Activated CD8-positive, alpha-beta memory T cell treated with anti-CD3 and anti-CD28 coated beads for 24 hours (primary cell): ENCODE measurements around the gene ALPI.
"Not testable (repeated sequence)": the region's sequence is repeated elsewhere in the genome, so short reads cannot be mapped to it uniquely, and the experiment has no call there.

Experiments
- DNase-seq: peaks from one replicate; pipeline ENCODE4 v3.0.0-alpha.2; 2020

Gene ALPI

DNA sequence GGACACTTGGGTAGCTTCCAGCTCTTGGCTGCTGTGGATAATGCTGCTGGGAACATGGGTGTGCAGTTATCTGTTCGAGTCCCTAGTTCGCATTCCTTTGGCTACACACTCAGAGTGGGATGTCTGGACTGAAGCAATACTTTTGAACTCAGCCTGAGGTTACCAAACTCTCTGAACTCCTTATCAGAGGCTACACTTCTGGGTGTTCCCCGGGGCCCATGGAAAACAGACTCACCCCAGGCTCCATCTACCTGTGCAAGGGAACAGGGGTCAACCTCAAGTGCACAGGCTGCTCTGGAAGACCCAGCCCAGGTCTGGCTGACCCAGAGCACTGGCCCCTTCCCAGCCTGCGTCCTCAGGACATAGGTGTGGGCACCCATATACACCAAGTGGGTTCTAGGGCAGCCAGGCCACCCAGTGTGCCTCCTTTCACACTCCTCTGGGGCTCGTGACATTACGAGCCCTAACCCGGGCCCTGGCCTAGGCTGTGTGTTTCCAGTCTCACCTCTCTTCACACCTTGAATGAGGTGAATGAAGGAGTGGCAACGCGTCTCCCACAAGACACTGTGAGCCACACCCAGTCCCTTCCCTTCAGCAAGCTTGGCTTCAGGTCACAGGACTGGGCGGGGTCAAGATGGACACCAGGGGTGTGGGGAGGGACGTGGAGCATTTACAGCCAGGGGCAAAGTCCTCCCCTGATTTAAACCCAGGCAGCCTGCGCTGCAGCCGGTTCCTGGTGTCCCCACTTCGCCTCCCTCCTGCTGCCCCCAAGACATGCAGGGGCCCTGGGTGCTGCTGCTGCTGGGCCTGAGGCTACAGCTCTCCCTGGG, at the start of gene ALPI:
Gene ALPI (plus strand): TSS at position 728 of the 830 bp plus-strand sequence. CDS start 47 bp downstream, at position 775.
- no peak for DNase-seq

DNA sequence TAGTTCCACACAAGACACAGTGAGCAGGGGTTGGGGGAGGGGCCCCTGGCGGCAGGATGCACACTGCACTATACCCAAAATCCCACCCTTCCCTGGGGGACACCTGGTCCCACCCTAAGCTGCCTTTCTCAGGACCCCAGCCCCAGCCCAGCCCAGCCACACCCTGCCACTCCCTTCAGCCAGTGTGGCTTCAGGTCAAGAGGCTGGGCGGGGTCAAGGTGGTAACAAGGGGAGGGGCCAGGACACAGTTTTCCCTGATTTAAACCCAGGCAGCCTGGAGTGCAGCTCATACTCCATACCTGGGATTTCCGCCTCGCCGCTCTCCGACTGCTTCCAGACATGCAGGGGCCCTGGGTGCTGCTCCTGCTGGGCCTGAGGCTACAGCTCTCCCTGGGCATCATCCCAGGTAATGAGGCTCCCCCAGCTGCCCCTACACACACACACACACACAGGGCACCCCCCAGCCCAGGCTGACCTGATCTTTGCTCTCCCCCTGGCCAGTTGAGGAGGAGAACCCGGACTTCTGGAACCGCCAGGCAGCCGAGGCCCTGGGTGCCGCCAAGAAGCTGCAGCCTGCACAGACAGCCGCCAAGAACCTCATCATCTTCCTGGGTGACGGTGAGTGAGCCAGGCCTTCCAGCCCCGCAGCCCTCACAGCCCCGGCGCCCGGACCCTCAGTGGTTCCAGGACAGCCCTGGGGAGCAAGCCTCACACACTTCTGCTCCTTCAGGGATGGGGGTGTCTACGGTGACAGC, 49.2 kb upstream of the ALPI start, which contains the start of gene ALPG:
Gene ALPG (plus strand): TSS at position 289 of the 755 bp plus-strand sequence. CDS start 51 bp downstream, at position 340.
- peak; percentile 35 for DNase-seq

DNA sequence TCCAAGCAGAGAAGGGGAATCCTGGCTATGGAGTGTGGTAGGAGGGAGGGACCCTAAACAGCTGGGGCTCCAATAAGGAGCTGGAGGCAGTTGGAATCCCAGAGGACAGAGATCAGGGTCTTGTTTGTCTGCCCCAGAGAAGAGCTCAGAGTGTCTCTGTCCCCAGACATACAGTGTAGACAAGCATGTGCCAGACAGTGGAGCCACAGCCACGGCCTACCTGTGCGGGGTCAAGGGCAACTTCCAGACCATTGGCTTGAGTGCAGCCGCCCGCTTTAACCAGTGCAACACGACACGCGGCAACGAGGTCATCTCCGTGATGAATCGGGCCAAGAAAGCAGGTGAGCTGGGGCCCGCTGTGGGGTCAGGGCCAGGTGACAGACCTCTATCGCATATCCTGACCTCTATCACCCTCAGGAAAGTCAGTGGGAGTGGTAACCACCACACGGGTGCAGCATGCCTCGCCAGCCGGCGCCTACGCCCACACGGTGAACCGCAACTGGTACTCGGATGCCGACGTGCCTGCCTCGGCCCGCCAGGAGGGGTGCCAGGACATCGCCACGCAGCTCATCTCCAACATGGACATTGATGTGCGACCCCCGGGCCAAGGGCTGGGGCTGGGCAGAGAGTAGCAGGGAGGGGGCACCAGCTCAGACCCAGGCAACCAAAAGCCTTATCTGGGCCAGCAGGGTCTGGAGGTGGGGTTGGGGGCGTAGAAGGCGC, 48.4 kb upstream of the ALPI start:
- peak; percentile 21 for DNase-seq

DNA sequence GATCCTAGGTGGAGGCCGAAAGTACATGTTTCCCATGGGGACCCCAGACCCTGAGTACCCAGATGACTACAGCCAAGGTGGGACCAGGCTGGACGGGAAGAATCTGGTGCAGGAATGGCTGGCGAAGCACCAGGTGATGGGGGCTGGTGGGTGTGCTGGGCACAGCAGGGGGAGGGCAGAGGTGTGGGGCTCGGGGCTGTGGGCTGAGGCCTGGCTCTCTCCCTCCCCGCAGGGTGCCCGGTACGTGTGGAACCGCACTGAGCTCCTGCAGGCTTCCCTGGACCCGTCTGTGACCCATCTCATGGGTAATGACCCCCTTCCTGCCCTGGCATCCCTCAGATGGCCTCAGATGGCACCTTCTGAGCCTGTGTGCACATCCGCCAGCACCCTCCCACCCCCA, 47.7 kb upstream of the ALPI start:
- peak; percentile 38 for DNase-seq

DNA sequence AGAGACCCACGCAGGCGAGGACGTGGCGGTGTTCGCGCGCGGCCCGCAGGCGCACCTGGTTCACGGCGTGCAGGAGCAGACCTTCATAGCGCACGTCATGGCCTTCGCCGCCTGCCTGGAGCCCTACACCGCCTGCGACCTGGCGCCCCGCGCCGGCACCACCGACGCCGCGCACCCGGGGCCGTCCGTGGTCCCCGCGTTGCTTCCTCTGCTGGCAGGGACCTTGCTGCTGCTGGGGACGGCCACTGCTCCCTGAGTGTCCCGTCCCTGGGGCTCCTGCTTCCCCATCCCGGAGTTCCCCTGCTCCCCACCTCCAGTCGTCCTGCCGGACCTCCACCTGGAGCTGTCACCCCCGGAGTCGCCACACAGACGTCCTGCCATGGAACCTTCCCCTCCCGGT, 46.3 kb upstream of the ALPI start:
- not testable (repeated sequence) for DNase-seq

DNA sequence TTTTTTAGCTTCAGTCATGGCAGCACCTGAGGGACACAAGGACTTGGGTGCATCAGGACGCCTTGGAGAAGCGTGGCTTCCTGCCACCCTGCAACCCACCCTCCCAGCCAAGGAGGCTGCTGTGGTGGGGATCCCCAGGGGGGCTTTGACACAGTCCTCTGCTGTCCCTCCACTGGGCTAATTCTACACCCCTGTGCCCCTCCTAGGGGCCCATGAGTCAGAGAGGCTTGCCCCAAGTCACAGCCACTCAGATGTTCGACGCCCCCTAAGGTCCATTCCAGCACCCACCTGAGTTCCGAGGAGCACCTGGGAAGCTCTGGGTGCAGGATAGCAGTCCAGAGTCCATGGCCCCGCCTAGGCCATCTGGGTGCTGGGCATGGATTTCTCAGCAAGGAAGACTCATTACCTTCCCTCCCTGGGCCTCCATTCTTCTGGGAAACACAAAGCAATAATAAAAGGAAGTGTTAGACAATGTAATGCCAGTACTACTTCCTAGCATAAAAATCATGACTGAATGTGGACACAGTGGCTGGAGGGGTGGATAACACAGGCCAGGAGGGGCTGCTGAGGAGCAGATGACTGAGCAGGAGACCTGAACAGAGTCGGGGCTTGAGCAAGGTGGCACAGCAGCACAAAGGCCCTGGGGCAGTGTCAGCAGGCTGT, 45.6 kb upstream of the ALPI start:
- DNase-seq, result no peak

DNA sequence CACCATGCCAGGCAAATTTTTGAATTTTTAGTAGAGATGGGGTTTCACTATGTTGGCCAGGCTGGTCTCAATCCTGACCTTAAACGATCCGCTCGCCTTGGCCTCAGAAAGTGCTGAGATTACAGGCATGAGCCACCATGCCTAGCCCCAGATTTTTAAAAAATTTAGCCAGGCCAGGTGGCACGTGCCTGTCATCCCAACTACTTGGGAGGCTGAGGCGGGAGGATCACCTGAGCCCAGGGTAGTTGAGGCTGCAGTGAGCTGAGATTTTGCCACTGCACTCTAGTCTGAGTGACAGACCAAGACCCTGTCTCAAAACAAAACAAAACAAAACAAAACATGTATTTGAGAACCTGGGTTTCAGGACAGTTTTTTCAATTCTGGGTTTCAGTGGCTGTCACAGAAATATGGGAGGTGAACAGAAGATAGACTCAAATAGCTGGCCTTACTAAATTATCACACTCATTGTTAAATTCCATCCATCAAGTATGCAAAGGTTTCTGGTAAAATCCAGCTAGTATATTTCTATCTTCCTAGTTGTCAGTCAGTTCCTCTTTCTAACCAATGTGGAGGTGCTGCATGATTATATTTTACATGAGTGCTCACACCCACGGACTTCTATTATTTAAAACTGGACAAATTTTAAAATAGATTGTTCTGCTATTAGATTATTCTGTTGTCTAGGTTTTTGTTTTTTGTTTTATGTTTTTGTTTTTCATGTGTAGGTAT, 43.9 kb upstream of the ALPI start:
- no peak for DNase-seq

DNA sequence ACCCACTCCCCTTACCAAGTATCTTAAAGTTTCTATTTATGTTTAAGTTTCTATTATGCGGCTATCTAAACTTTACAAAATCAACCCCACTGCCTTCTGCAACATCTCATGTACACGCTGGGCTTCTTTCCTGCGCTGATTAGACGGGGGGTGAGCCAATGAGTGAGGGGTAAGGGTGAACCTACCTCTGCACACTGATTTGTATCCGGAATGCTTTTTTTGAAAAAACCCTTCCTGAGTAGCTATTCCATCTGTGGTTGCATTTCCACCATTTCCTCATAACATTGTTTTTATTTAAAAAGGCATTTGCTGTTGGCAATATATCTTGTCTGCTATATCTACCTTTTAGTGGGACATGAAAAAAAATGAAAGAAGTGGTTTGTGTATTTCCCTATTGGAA, 43.0 kb upstream of the ALPI start:
- DNase-seq, result no peak

DNA sequence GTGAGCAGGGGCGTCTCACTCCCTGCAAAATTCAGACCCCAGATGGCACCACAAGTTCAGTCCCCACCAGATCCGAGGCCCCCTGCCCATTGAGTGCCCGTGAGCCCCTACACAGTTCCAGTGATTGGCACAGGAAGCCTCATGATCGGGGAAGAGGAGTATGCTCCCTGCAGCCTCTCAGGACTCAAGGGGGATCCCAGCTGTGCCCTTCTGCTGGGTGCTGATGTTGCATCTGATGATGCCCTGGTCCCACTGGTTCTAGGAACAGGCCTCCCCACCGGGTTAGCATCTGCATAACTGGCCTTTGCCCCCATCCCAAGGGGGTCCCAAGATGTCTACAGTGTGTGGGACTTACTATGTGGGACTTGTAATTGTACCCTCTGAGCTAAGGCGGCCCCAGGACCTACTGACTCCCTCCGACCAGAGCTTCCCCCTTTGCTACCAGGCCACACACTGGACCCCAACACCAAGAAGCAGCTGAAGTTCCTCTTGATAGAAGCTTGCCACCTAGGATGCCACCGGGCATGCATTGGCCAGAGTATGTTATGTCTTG, 40.7 kb upstream of the ALPI start:
- no peak for DNase-seq

DNA sequence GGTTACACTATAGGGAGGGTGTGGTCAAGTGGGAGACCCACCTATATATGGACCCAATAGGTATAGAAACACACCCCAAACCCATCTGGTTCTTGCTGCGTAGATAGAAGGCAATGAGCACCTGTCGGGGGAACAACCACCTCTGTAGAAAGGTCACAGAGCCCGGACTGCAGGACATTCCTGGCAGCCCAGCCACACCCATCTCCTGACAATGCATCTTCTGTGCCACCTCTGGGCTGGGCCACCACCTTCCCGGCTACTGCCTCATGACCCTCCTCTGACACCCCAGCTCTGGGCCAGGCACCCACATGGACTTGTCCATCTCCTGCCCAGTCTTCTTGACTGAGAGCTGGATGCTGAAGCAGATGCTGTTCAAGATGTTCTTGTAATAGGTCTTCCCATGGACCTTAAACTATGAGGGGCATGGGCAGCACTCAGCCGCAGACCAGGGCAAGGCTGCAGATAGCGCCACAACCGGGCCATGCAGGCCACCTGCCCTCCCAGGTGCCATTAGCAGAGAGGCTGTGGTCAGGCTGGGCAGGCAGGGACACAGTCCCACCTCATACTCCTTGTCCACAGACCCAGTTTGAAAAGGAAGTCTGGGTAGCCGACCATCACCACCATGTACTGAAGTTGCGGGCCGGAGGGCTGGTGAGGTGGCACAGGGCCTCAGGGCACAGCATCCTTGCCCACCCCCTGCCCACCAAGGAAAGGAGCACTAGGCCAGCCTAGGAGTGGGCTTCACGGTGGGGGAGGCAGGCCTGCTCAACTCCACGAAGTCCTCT, 40.0 kb upstream of the ALPI start:
- no peak for DNase-seq

DNA sequence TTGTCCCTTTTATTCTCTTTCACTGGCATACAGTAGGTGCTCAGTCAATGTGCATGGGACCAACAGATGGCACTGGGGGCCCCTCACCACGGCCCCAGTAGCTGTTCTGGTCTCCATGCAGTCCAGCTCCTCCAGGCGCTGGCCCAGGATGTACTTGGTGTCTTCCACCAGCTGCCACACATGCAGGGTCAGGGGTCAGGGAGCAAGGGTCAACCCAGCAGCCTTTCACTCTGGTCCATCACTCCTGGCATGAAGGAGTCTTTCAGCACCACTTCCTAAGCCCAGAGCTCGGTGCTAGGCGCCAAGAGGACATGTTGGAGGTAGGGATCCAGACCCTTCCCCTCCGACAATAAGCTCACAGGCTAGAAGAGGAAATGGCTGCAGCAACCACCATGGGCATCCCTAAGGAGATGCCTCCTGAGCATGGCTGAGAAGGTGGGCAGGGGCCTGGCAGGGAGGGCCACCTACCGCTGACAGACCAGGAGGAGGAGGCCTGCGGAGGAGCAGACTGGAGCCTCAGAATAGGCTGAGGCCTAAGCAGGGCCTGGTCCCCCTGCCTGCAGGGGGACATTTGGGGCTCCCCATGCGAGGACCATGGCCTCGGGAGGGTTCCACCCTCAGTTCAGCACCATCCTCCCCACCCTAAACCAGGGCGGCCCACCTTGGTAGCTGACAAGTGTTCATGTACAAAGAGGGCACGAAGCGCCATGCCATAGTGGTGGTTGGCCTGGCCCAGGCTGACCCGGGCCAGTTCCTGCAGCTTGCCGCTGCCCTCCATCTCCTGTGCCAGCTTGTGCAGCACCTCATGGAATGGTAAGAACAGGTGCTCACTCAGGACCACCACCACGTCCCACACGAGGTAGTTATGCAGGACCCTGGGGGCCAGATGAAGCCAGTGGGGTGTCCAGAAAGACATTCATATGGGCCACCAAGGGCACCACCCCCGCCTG, 39.2 kb upstream of the ALPI start:
- DNase-seq, result no peak

DNA sequence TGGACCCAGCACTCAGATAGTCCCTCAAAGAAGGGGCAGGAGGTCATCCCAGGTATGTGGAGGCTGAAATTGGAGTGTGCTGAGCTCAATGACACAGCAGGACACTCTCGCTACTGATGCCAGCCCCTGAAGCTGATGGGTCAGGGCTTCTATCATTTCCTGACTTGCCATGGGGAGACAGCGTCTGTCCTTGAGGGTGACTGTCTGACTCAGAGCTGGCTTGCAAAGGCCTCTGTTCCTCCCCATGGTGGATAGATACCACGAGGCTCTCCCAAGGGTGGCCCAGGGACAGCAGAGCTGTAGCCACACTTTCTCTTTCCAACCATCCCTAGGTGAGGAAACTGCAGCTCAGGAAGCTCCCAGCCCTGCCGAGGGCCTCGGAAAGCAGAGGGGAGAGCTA, 38.5 kb upstream of the ALPI start:
- DNase-seq, result no peak

DNA sequence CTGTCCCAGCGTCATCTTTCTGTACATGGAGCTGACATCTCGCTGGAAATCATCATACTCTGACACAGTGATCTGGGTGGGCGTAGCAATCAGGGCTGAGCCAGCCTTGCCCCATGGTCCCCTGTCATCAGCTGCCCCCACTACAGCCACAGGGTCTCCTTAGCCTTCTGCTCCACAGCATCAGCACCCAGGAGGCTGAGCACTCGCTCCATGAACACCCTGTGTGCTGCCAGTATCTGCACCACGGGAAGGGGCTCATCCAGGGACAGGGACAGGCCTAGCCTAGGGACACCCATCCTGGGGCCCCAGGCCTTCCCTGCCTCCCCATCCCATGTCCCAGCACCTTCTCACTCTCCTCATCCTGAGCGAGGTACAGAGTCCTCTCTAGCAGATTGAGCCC, 37.9 kb upstream of the ALPI start:
- DNase-seq, result no peak

DNA sequence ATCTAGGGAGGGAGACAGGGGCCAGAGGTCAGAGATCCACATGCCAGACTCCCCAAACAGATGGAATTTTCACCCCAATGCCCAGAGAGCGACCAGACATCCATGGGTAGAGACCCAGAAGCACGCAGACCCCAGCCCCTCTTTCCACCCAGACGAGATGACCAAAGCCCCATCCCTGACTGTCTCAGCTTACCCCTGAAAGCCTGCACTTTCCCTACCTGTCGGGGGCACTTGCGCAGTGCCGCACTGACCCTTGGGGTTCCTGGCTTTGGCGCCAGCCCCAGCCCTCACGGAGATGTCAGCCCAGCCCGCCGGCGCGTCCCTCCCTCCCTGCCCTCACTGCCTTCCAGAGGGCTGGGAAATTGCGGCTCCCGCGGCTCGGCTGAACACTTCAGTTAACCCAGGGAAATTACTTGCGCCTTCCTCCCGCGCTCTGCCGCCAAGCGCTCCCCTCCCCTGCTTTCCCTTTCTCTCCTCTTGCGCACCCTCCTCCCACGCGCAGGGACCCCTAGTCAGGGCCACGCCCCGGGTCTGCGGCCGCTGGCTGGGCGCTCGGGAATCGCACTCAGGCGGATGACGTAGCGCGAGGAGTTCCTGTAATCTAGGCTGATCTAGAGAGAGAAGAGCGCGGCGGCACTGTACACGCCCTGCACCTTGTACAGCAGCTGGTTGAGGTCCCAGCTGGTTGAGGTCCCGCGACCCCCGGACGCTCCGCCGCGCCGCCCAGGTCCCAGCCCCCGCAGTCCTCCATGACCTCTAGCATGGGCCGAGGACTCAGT, 37.3 kb upstream of the ALPI start:
- no peak for DNase-seq

DNA sequence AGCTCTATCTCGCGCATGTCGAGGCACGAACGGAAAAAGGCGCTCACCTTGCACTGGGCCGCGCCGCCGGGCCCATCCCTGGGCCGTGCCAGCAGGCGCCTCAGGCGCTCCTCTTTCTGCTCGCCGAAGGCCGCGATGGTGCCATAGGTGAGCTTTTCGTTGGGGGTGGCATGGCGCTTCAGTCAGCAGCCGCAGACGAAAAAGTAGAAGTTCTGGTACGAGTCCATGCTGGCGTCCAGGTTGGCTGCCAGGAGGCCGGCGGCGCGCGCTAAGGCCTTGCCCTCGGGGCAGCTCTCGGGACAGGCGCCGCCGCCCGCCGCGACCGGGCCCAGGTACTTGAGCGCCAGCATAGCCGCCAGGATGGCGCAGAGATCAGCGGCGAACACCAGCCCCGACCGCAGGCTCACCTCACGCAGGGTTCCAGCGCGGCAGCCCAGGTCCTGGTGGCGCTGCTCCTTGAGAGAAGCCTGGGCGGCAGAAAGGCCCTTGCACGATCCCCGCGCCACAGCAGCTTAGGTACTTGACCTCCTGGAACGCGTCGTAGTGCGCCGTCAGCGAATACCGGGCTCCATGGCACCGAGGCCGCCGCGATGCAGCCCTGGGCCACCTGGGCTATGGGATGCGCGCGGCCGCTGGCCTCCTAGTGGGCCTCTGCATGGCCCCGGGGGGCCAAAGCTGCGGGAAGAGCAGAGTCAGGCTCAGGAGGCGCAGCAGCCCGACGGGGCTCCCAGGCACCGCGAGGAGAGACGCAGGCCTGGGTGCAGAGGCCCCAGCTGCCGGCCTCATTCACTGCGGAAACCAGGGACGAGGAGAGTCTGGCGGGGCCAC, 36.5 kb upstream of the ALPI start:
- no peak for DNase-seq

DNA sequence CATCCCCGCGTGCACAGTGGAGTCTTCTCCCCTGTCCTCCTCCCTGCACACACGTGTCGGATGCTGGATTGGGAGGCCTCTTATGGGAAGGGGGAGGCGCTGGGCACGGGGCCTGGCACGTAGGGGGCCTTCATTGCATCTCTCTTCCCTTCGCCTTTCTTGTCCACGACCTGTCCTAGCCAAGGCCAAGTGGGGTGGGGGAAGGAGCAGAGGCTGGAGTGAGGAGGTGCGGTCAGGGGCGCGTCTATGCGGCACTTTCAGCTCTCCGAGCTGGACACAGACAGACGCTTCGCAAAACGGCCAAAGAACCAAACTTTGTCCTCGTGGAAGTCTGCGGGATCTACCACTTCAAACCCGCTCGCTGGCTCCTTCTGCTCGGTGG, 35.9 kb upstream of the ALPI start:
- no peak for DNase-seq

DNA sequence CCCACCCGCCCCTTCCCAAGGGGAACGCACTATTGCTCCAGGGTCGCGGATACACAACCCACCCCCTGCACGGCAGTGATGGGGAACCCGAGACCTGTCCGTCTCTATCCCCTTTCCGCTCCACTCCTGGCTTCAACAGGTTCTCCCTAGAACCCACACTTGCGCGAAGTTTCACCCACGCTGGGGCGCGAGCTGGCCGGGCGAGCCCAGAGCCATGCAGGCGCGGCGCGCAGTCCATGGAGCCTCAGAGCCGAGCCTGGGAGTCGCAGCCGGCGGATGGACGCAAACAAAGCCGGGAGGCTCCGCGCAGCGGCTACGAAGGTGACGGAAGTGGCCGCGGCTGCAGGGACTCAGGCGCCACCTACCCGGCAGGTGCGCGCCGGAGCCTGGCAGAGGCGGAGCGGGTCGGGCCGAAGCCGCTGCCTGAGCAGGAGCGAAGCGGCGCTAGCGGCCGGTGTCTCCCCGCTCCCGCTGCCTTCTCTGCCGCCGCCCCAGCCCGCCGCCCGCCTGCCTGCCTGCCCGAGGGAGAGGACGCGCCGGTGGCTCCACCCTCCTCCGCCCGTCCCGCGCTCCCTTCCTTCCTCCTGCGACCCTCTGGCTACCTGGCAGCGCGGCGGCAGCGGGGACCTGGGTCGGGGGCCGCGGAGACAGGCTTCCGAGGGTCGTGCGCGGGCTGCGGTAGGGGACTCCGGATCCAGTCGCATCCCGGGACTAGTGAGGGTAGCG, 35.3 kb upstream of the ALPI start:
- peak; percentile 70 for DNase-seq
